ENCODE data around the gene TPRG1. TPM values are rescaled to one million over a fixed set of nuclear protein-coding genes. Genes with fewer than 3 reads are reported as not detected.

Gene TPRG1
- total and polyA plus RNA-seq, 9 of the 15 experiments (the other 6 are each of a cell fraction or from before 2014, with no cell fraction given) = 0.01 TPM; not detected in 8

- 0% methylated on average over 6 of the region's 6 CpGs for WGBS (ENCODE audit: insufficient coverage, low coverage, missing lambda C conversion rate)
- POLR2A ChIA-PET = interaction anchor here (0.6 kb wide), 1 partner anchor 9 kb away, joined by 3 read pairs; no protein-coding TSS in a partner anchor
- intact Hi-C loops (cut with micrococcal nuclease) (no loop called here), in situ Hi-C loops (cut with MboI) (no loop called here)
- Histone ChIP-seq H4K20me1 (replicated peaks; ENCODE audit: control insufficient read depth, insufficient read depth, low read length) (no peaks in the 10 kb centered on the region), H3K4me1 (replicated peaks in 1 of 2; ENCODE audit: control insufficient read depth in 2 of 2, insufficient read depth in 2 of 2, low read length in 2 of 2) (no peaks in the 10 kb centered on the region), H3K4me3 (no peak overlapping the region), H3K27me3 (ENCODE audit: control insufficient read depth in 2 of 2, insufficient read depth in 2 of 2, low read length in 2 of 2) (no peaks in the 10 kb centered on the region), H3K27ac (ENCODE audit: extremely low read depth, low read depth, low read length) (no peak overlapping the region), H3K36me3 (ENCODE audit: control insufficient read depth, insufficient read depth, low read length) (no peaks in the 10 kb centered on the region), H3K9me1 (ENCODE audit: control insufficient read depth, insufficient read depth, low read length) (no peaks in the 10 kb centered on the region), H3K9ac (ENCODE audit: insufficient read depth in 1 of 2, low read depth in 2 of 2, low read length in 2 of 2) (no peak overlapping the region), H3K79me2 (ENCODE audit: control insufficient read depth, insufficient read depth, low read length) (no peaks in the 10 kb centered on the region), H3K9me3 (replicated peaks; ENCODE audit: control insufficient read depth, insufficient read depth, low read depth, low read length) (no peaks in the 10 kb centered on the region), H2AFZ (ENCODE audit: low read depth, low read length) (no peak overlapping the region), H3K4me2 (ENCODE audit: insufficient read depth, low read length) (no peak overlapping the region)
- CTCF ChIA-PET (ENCODE audit: low intra/inter-chr PET ratio) = no interaction called here
- DNase-seq (ENCODE audit: extremely low read depth in 1 of 4, low spot score in 3 of 4) (no peak), FAIRE-seq (no peak), ATAC-seq (no peak)
- no TSS peak for BruUV-seq (replicated peaks)
- TF ChIP-seq KHSRP (IDR thresholded peaks at IDR 0.05) (no peak), MAX (CRISPR knock-in tag; IDR thresholded peaks at IDR 0.05) (no peak), SNIP1 (IDR thresholded peaks at IDR 0.05; ENCODE audit: low read depth) (no peak), CSDE1 (IDR thresholded peaks at IDR 0.05) (no peak), MTA1 (IDR thresholded peaks at IDR 0.05; ENCODE audit: borderline replicate concordance) (no peak), PML (IDR thresholded peaks at IDR 0.05; ENCODE audit: low read length) (no peak), HCFC1 (IDR thresholded peaks at IDR 0.05; ENCODE audit: low read depth, low read length) (no peak), THRB (CRISPR knock-in tag; conservative IDR thresholded peaks at IDR 0.05) (no peak), KAT8 (IDR thresholded peaks at IDR 0.05; ENCODE audit: low read depth) (no peak), KDM5B (IDR thresholded peaks at IDR 0.05; ENCODE audit: insufficient replicate concordance, low read depth, low read length) (no peak), THAP12 (CRISPR knock-in tag; IDR thresholded peaks at IDR 0.05) (no peak), GABPB1 (CRISPR knock-in tag; IDR thresholded peaks at IDR 0.05) (no peak)
Measured at GRCh38 chr3:189316296-189317019, 144.7 kb downstream of the TPRG1 start.

All from K562 (cell line).